ENCODE data around the gene ACADM.
"Not testable (repeated sequence)": the region's sequence is repeated elsewhere in the genome, so short reads cannot be mapped to it uniquely, and the experiment has no call there.

The ACADM gene

DNA sequence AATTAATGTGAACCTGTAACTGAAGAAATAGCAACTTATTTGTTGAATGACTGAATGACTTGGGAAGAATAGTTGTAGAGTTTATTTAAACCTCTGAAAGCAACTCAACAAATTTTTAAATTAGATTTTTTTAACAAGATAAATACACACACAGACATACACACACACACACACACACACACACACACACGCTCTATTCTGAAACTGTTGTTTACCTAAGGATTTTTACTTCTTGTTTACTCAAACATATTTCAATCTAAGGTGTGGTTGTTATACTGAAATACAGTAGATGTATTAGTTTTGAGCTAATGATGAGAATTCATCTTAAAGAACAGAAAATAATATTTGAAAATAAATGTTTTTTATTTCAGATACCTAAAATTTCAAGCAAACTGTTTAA lies 11.5 kb downstream of the ACADM start:
- no peak for DNase-seq (ENCODE audit: low spot score)

DNA sequence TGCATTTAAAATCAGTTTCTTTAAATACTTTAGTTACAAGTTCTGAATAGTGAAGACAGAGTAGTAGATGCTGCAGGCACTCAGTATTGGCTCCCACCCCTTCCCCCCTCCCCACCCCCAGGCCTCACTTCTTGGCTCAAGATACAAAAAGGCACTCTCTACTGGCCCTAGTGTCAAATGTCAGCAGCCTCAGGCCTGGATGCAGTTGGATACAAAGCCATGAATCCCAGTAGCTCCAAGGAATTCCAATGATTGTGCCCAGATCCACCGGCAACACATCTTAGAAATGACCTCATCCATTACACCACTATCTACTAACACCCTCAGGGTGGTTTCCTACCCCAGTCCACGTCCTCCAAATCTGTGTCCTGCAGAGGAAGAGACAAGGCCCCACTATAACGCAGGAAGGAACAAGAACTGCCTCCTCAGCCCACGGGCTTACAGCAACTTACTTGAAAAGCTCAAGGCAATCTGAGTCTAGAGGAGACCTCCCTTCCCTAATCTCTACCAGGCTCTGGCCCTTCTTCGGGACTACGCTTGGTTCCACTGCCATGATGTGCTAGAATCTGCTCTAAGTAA lies 17.6 kb downstream of the ACADM start:
- no peak for DNase-seq (ENCODE audit: low spot score)

DNA sequence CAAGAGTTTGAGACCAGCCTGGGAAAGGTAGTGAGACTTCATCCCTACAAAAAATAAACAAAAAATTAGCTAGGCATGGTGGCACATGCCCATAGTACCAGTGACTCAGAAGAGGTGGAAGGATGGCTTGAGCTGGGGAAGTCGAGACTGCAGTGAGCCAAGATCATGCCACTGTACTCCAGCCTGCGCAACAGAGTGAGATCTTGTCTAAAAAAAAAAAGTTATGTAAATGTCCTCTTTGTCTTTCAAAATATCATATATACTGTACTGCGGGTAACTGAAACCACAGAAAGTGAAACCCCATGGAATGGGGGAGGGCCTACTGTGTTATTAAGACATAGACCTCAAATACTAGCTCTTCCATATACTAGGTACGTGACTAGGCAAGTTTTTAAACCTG lies 20.8 kb downstream of the ACADM start:
- no peak for DNase-seq (ENCODE audit: low spot score)

DNA sequence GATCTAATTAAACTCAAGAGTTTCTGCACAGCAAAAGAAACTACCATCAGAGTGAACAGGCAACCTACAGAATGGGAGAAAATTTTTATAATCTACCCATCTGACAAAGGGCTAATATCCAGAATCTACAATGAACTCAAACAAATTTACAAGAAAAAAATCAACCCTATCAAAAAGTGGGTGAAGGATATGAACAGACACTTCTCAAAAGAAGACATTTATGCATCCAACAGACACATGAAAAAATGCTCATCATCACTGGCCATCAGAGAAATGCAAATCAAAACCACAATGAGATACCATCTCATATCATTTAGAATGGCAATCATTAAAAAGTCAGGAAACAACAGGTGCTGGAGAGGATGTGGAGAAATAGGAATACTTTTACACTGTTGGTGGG lies 32.7 kb downstream of the ACADM start:
- not testable (repeated sequence) for DNase-seq (ENCODE audit: low spot score)

DNA sequence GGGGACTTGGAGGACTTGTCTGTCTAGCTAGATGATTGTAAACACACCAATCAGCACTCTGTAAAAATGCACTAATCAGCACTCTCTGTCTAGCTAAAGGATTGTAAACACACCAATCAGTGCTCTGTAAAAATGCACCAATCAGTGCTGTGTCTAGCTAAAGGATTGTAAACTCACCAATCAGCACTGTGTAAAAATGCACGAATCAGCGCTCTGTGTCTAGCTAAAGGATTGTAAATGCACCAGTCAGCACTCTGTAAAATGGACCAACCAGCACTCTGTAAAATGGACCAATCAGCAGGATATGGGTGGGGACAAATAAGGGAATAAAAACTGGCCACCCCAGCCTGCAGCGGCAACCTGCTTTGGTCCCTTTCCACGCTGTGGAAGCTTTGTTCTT lies 34.0 kb downstream of the ACADM start:
- DNase-seq (ENCODE audit: low spot score): not testable (repeated sequence)

DNA sequence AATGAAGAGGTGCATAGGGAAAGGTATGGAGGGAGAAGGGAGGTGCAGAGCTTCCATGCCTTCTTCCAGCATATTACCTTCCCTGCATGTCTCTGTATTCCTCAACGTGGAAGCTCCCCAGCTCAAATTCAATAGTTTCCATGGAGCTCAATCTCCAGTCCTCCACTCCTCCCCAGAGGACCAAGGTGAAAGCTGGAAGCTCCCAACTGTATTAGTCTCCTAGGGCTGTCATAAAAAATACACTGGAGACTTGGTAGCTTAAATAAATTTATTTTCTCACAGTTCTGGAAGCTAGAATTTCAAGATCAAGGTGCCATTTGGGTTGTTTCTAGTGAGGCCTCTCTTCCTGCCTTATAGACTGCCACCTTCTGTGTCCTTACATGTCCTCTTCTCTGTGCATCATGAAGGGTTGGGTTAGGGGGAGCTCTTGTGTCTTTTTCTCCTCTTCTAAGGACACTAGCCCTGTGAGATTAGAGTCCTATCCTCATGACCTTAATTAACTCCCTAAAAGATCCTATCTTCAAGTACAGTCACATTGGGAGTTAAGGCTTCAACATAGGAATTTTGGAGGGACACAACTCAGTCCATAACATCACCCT lies 39.6 kb downstream of the ACADM start:
- DNase-seq (ENCODE audit: low spot score): no peak

DNA sequence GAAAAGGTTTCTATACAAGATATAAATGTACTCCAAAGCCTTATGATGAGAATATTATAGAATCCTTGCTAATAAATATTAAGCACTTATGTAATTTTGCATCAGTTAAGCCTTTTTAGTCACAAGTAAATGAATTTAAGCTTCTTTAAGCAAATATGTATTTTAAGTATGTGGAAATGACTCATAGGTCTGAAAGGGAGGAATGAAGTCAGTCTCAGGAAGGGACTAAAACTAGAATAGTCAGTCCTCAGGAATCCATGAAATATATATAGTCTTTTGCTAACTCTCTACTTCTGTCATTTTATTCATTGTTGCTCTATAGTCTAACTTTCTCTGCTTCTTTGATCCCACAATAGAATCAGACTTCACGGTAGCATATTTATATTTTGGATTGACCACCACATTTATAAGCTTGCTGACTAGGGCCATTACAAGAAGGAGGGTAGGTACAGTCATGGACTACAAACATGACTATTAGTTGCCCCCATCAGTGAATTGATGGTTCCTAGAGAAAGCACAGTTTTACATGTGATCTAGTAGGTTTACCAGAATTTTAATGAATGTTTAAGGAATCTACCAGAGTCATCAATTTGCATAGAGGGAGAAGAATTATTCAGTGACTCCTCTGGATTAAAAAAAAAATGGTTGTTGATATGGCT lies 41.3 kb downstream of the ACADM start:
- DNase-seq (ENCODE audit: low spot score): peak; percentile 80

DNA sequence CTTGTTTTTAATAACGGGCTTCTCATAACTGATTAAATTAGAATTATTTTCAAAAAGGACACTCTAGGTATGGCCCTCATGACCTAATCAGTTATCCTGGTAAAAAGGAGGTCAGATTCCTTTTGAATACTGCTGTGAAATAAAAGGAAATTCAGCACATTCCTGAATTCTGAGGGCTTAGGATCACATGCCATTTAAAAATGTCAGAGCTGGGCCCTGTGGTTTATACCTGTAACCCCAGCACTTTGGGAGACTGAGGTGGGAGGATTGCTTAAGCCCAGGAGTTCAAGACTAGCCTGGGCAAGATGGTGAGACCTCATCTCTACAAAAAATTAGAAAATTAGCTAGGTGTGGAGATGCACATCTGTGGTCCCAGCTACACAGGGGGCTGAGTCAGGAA lies 43.5 kb downstream of the ACADM start:
- DNase-seq (ENCODE audit: low spot score): no peak

DNA sequence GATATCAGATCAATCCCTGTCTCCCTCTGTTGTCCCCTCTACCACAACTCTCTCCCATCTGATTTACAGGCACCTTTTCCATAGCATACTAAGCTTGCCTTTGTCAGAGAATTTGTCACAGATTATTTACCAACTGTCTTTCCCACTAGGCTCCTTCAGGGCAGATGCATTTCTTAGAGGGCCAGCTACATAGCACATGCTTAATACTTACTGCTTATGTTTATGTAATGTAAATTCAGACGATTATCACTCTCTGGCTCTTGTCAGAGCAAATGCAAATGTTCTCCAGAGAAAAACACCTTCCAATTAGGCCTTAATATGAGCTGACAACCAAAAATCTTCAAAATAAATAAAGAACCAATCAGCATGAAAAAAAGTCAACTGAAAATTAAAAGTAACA lies 46.3 kb downstream of the ACADM start:
- DNase-seq (ENCODE audit: low spot score): no peak

DNA sequence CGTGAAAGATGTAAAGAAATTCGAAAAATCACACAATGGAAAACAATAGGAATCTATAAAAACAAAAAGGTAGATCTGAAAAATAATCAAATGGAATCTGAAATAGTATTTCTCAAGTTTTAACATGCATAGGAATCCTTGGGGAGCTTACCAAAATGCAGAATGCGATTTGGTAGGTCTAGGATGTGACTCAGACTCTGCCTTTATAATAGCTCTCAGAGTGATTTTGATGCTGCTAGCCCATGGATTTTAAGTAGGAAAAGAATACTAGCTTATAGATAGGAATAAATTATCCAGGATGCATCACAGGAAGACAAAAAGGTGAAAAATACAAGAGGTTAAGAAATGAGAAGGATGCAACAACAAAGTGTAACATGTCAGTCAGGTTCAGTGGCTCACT lies 47.5 kb downstream of the ACADM start:
- DNase-seq (ENCODE audit: low spot score): no peak

DNA sequence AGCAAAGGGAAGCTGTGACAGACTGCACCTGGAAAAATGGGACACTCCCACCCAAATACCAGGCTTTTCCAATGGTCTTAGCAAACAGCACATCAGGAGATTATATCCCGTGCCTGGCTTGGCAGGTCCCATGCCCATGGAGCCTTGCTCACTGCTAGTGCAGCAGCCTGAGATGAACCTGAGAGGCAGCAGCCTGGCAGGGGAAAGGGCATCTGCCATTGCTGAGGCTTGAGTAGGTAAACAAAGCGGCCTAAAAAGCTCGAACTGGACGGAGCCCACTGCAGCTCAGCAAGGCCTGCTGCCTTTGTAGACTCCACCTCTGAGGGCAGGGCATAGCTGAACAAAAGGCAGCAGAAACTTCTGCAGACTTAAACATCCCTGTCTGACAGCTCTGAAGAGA lies 53.3 kb downstream of the ACADM start:
- DNase-seq (ENCODE audit: low spot score): not testable (repeated sequence)

DNA sequence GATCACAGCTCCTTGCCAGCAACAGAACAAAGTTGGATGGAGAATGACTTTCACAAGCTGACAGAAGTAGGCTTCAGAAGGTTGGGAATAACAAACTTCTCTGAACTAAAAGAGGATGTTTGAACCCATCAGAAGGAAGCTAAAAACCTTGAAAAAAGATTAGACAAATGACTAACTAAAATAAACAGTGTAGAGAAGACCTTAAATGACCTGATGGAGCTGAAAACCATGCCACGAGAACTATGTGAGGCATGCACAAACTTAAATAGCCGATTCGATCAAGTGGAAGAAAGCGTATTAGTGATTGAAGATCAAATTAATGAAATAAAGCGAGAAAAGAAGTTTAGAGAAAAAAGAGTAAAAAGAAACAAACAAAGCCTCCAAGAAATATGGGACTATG lies 54.2 kb downstream of the ACADM start:
- not testable (repeated sequence) for DNase-seq (ENCODE audit: low spot score)

DNA sequence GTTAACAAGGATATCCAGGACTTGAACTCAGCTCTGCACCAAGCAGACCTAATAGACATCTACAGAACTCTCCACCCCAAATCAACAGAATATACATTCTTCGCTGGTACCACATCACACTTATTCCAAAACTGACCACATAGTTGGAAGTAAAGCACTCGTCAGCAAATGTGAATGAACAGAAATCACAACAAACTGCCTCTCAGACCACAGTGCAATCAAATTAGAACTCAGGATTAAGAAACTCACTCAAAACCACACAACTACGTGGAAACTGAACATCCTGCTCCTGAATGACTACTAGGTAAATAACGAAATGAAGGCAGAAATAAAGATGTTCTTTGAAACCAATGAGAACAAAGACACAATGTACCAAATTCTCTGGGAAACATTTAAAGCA lies 55.7 kb downstream of the ACADM start:
- DNase-seq (ENCODE audit: low spot score): not testable (repeated sequence)

DNA sequence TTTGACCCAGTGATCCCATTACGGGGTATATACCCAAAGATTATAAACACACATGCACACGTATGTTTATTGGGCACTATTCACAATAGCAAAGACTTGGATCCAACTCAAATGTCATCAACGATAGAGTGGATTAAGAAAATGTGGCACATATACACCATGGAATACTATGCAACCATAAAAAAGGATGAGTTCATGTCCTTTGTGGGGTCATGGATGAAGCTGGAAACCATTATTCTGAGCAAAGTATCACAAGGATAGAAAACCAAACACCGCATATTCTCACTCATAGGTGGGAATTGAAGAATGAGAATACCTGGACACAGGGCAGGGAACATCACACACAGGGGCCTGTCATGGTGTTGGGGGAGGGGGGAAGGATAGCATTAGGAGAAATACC lies 59.4 kb downstream of the ACADM start:
- DNase-seq (ENCODE audit: low spot score): not testable (repeated sequence)

DNA sequence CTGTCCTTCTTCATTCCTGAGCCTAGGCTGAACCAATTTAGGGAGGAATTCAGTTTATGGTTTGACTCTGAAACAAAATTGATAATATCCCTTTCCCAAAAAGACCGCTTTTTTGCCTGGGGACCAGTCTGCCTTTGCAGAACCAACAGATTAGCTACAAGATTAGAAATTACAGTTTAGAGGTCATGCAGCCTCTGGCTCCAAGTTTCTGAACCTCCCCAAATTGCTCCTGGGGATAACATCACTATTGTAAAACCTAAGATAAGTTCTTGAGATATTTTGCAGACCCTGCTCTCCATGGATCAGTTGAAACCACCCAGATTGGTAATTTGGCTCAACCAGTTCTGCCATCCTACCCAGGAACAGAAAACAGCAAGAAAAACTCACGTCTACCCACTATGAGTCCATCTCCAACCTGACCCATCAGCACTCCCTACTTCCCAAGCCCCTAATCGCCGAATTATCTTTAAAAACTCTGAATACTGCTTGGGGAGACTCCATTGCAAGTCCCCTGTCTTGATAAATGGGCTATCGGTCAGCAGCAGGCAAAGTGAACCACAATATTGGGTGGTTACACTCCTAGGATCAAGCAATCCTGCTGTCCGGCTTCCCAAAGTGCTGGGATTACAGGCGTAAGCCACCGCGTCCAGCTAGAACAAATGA lies 60.9 kb downstream of the ACADM start:
- DNase-seq (ENCODE audit: low spot score): no peak

DNA sequence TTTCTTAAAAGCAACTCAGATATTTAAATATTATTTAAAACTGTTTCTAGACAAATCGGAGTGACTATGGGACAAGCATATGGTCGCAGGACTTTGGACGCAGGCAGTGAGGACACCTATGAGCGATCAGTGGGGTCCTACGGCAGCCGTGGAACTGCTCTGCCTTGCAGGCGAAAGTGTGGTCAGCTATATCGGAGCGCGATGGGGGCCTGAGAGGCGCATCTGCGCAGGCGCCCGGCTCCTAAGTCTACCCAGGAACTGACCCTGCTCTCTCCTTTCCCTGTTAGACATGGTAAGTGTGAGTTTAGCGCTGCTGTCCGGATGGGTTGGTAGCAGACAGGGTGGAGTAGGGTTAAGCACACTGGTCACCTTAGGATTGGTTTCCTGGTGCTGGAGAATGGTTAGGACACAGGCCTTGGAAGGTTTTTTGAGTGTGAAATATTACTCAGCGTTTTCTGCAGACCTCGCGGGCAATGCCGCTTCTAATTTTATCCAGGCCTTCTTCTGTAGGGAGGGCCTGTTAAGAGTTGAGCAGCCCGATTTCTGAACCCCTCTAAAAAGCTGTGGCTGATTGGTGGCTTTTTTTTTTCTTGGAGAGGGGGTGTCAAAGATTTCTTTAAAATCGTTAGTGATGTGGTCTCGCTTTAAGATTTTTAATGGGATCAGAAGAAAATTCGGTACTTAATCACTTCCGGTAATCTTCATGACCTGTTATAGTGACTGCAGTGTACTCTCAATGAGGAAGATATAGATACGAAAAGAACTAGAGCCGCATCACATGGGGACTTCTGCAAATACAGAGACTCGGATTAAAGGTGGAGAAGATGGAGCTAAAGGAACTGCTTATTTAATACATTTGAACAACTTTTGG lies 61.7 kb downstream of the ACADM start, which contains the start of gene RABGGTB:
Gene RABGGTB (plus strand): TSS at position 274 of the 871 bp plus-strand sequence. CDS start 16 bp downstream, at position 290.
- peak; percentile 97 for DNase-seq (ENCODE audit: low spot score)

DNA sequence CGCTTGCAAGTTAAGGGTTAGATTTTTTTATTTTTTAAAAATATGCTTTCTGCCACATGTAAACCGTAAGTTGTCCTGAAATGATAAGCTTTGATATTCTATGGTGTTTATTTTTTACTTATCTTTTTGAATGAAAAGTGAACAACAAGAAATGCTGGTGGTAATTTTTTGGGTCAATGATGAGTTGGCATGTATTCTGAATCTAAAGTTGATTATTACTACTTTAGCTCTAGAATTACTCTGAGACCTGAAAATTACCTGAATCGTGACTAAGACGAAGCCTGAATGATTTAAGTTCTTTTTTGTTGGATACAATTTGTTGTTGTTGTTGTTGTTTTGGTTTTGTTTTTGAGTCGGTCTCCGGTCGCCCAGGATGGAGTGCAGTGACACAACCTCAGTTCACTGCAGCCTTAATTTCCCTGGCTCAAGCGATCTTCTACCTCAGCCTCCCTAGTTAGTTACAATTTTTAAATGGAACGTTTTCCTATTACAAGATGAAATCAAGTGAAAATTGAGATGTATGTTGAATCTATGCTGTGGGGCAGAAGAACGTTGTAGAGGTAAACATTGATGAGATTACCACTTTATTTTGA lies 62.5 kb downstream of the ACADM start:
- no peak for DNase-seq (ENCODE audit: low spot score)

DNA sequence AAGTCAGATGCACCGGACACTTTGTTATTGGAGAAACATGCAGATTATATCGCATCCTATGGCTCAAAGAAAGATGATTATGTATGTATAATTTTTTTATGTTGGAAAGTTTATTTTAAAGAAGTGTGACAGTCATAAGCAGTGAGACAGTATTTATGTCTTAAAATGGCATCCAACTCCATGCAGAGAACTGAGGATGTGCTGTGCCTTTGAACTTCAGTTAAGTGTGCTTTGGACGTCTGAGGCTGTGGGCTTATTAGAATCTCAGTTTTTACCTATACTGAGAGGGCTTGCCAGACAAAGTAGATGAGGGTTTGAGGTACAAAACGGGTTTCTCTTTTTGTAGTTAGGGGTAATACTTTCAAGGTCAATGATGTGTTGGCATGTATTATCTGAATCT lies 63.0 kb downstream of the ACADM start:
- no peak for DNase-seq (ENCODE audit: low spot score)

DNA sequence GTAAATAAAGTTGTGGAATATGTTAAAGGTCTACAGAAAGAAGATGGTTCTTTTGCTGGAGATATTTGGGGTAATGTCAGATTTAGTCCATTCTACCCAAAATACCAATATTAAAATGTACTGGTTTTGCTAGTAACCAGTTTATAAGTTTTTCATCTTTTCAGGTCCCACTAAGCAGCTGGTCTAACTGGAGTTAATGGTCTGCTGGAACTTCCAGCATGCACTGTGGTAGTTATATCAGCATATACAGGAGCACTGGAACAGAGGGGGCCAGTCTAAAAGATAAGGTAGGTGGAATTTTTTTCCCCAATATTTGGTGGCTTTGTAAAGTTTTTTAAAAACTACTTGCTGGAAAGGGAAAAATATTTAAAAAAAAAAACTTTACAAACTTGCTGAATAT lies 65.5 kb downstream of the ACADM start:
- no peak for DNase-seq (ENCODE audit: low spot score)

DNA sequence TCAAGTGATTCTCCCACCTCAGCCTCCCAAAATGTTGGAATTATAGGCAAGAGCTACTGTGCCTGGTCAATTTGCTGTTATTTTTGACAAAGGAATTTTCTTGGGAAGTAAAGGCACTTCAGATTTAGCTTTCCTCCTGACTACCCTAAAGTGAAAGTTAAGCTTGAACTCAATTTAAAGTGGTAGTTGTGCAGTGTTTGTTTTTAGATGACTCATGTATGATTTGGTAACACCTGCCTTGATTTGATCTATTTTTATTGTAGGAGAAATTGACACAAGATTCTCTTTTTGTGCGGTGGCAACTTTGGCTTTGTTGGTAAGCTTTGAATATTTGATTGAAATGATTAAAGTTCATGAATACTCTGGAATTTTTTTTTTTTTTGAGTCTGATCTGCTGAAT lies 66.5 kb downstream of the ACADM start:
- peak; percentile 11 for DNase-seq (ENCODE audit: low spot score)

DNA sequence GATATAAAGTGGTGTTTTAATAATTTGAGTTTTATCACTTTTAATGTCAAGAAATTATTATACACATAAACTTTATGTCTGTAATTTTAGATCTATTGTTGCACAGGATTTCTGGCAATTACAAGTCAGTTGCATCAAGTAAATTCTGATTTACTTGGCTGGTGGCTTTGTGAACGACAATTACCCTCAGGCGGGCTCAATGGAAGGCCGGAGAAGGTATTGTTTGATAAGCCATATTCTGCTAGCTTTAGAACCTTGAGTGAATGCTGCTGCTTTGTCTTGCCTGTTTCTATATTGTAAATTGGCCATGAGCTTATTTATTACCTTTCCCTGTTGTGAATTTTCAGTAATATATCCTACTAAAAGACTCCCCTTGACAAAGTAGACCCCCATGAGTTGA lies 67.6 kb downstream of the ACADM start:
- DNase-seq (ENCODE audit: low spot score): no peak

DNA sequence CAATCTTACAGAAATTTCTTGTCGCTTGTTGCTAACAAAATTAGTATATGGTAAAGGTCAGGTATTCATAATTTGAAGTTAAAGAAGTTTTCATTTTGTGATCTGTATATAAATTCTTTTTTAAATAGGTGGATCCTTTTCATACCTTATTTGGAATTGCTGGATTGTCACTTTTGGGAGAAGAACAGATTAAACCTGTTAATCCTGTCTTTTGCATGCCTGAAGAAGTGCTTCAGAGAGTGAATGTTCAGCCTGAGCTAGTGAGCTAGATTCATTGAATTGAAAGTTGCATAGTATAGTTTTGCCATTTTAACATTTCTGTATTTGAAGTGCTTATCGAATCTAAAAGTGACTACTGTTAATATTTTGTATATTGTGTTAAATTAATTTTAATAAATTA lies 69.9 kb downstream of the ACADM start:
- DNase-seq (ENCODE audit: low spot score): no peak
